ENCODE results near the gene DES. TPM values are rescaled to one million over a fixed set of nuclear protein-coding genes. Genes with fewer than 3 reads are reported as not detected.

The DES gene
- total RNA-seq, 1 donor from 2014 or later: 9.3 TPM

DNA sequence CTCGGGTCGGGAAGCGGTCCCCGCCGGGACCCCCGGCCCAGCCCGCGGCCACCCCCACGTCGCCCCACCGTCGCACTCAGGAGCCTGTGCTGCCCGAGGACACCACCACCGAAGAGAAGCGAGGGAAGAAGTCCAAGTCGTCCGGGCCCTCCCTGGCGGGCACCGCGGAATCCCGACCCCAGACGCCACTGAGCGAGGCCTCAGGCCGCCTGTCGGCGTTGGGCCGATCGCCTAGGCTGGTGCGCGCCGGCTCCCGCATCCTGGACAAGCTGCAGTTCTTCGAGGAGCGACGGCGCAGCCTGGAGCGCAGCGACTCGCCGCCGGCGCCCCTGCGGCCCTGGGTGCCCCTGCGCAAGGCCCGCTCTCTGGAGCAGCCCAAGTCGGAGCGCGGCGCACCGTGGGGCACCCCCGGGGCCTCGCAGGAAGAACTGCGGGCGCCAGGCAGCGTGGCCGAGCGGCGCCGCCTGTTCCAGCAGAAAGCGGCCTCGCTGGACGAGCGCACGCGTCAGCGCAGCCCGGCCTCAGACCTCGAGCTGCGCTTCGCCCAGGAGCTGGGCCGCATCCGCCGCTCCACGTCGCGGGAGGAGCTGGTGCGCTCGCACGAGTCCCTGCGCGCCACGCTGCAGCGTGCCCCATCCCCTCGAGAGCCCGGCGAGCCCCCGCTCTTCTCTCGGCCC, 30.1 kb downstream of the DES start:
- no peak for DNase-seq (ENCODE audit: extremely low spot score, unreplicated experiment)
- Mint-ChIP-seq H3K4me3 (no peak overlapping the region), H3K36me3 (peaks cover 6% of the 10 kb centered on the region), H3K27me3 (peaks cover 38% of the 10 kb centered on the region), H3K4me1 (ENCODE audit: unreplicated experiment) (peaks cover 13% of the 10 kb centered on the region), H3K27ac (no peak overlapping the region), H3K9me3 (no peaks in the 10 kb centered on the region)
- TF ChIP-seq, protein P1, sequence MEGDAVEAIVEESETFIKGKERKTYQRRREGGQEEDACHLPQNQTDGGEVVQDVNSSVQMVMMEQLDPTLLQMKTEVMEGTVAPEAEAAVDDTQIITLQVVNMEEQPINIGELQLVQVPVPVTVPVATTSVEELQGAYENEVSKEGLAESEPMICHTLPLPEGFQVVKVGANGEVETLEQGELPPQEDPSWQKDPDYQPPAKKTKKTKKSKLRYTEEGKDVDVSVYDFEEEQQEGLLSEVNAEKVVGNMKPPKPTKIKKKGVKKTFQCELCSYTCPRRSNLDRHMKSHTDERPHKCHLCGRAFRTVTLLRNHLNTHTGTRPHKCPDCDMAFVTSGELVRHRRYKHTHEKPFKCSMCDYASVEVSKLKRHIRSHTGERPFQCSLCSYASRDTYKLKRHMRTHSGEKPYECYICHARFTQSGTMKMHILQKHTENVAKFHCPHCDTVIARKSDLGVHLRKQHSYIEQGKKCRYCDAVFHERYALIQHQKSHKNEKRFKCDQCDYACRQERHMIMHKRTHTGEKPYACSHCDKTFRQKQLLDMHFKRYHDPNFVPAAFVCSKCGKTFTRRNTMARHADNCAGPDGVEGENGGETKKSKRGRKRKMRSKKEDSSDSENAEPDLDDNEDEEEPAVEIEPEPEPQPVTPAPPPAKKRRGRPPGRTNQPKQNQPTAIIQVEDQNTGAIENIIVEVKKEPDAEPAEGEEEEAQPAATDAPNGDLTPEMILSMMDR (conservative IDR thresholded peaks at IDR 0.05): no peak

DNA sequence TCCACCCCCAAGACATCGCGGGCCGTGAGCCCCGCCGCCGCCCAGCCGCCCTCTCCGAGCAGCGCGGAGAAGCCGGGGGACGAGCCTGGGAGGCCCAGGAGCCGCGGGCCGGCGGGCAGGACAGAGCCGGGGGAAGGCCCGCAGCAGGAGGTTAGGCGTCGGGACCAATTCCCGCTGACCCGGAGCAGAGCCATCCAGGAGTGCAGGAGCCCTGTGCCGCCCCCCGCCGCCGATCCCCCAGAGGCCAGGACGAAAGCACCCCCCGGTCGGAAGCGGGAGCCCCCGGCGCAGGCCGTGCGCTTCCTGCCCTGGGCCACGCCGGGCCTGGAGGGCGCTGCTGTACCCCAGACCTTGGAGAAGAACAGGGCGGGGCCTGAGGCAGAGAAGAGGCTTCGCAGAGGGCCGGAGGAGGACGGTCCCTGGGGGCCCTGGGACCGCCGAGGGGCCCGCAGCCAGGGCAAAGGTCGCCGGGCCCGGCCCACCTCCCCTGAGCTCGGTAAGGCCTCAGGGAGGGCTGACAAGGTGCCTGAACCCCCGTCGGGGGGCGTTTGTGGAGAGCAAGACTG, 30.7 kb downstream of the DES start:
- Mint-ChIP-seq H3K4me3 (no peak overlapping the region), H3K27ac (no peak overlapping the region), H3K4me1 (ENCODE audit: unreplicated experiment) (peaks cover 17% of the 10 kb centered on the region), H3K9me3 (no peaks in the 10 kb centered on the region), H3K27me3 (peaks cover 39% of the 10 kb centered on the region), H3K36me3 (peaks cover 6% of the 10 kb centered on the region)
- TF ChIP-seq, protein P1 (conservative IDR thresholded peaks at IDR 0.05): no peak
- no peak for DNase-seq (ENCODE audit: extremely low spot score, unreplicated experiment)

DNA sequence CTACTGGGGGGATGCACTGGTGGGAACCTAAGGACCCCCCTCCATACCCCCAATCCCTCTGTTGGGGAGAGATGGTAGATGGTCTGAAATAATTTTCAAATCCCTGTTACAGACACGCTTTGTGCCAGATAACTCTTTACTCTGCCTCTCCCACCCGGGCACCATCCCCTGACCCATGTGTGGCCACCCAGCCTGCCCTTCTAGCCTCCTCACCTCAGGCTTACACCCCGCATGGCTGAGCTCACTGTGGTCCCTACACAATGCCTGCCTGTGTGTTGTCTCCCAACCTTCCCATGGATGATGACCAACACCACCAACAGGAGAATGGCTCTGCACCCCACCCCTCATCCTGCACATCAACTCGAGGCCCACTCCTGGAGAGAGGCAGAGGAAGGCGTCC, 31.4 kb downstream of the DES start:
- no peaks in the 10 kb centered on the region for H3K9me3 Mint-ChIP-seq
- TF ChIP-seq, protein P1 (conservative IDR thresholded peaks at IDR 0.05): no peak
- no peak for DNase-seq (ENCODE audit: extremely low spot score, unreplicated experiment)
- no peak overlapping the region for H3K27ac Mint-ChIP-seq
- H3K4me1 Mint-ChIP-seq (ENCODE audit: unreplicated experiment): peaks cover 20% of the 10 kb centered on the region
- H3K27me3 Mint-ChIP-seq: peaks cover 34% of the 10 kb centered on the region
- H3K36me3 Mint-ChIP-seq: peaks cover 6% of the 10 kb centered on the region
- peak overlapping the region; percentile 53 for H3K4me3 Mint-ChIP-seq

DNA sequence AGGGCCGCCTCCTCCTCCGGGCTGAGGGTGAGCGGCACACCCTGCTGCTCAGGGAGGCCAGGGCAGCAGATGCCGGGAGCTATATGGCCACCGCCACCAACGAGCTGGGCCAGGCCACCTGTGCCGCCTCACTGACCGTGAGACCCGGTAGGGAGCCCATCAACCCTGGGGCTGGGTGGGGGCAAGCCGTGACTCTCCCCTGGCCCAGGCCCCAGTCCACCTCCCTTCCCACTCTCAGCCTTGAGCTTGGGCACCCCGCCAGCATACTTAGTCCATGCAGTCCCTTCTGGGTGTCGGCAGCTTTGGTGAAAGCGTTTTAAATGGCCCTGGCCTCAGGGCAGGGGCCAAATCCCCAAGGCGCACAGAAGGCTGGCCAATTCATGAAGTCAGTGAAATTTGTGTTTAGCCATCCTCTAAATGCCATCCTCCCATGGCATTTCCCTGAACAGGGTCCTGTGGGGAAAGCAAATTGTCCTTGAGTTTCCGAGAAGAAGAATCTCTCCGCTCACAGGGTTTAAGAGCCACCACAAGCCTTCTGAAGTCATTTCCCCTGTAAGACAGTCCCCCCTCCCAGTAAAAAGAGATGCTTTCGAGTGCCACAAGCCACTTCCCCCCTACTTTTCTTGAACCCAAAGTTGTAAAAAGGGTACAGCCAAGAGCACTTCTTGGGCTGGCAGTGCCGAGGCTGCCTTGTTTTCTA, 33.6 kb downstream of the DES start:
- H3K4me3 Mint-ChIP-seq: no peak overlapping the region
- H3K9me3 Mint-ChIP-seq: no peaks in the 10 kb centered on the region
- no peak for DNase-seq (ENCODE audit: extremely low spot score, unreplicated experiment)
- peaks cover 30% of the 10 kb centered on the region for H3K27me3 Mint-ChIP-seq
- H3K36me3 Mint-ChIP-seq: peaks cover 6% of the 10 kb centered on the region
- TF ChIP-seq, protein P1 (conservative IDR thresholded peaks at IDR 0.05): no peak
- peaks cover 11% of the 10 kb centered on the region for H3K4me1 Mint-ChIP-seq (ENCODE audit: unreplicated experiment)
- H3K27ac Mint-ChIP-seq: no peak overlapping the region

DNA sequence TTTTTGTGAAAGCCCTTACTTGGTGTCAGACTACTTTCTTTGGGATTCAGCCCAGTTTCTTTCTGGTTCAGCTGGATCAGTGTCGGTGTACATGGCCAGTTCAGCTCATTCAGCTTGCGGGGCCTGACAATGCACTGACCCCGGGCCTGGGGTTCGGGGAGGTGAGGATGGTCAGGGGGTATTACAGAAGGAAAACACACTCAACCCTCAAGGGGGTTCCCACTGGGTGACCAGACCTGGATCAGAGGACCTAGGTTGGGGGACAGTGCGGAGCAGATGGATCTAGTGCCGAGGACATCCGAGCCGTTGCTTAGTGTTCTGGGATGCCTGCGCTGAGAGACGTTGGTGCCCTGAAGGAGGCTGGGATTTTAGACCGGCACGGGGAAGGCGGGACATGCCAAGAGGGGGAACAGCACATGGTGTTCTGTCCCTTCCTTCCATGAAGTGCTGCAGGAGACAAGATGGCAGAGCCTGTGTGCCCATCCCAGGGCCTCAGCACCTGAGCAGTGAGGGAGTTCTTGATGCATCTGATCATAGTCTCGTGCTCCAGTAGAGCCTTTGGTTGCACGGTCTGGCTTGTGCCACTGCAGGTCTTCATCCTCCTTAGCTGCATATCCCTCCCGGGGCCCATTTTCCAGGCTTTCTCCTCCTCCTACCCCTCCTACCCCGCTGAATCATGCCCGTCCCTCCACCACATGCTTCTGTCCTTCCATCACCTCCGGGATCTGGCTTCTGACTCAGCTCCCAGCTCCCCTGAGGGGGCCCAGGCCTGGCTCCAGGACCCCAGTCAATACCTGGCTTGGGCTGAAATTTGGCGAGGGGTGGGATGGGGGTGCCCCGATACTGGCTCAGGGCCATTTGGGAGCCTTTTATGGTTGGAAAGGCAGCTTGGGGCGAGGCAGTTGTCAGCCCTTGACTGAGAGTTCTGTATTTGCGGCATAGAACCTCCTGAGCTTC, 34.5 kb downstream of the DES start:
- DNase-seq (ENCODE audit: extremely low spot score, unreplicated experiment): no peak
- TF ChIP-seq, protein P1 (conservative IDR thresholded peaks at IDR 0.05): no peak
- Mint-ChIP-seq H3K27me3 (peaks cover 27% of the 10 kb centered on the region), H3K4me3 (no peak overlapping the region), H3K27ac (peak overlapping the region; percentile 46), H3K9me3 (no peaks in the 10 kb centered on the region), H3K4me1 (ENCODE audit: unreplicated experiment) (peaks cover 12% of the 10 kb centered on the region), H3K36me3 (peaks cover 7% of the 10 kb centered on the region)
